ENCODE results near the gene NUDT22.

The NUDT22 gene

GRCh38 chr11:64247729-64248531 is 21.9 kb downstream of the NUDT22 start:
- ATAC-seq = no peak
- no peak for TF ChIP-seq CSDC2 (CRISPR knock-in tag; IDR thresholded peaks at IDR 0.05)
- no peak for TF ChIP-seq PPARA (CRISPR knock-in tag; IDR thresholded peaks at IDR 0.05; ENCODE audit: borderline replicate concordance)
- TF ChIP-seq ZNF565 (CRISPR knock-in tag; conservative IDR thresholded peaks at IDR 0.05; ENCODE audit: low read depth) = no peak
- no peak for TF ChIP-seq ZFP30 (CRISPR knock-in tag; IDR thresholded peaks at IDR 0.05)
- no peak for TF ChIP-seq ZC3H10 (CRISPR knock-in tag; IDR thresholded peaks at IDR 0.05)
- TF ChIP-seq, protein P1, sequence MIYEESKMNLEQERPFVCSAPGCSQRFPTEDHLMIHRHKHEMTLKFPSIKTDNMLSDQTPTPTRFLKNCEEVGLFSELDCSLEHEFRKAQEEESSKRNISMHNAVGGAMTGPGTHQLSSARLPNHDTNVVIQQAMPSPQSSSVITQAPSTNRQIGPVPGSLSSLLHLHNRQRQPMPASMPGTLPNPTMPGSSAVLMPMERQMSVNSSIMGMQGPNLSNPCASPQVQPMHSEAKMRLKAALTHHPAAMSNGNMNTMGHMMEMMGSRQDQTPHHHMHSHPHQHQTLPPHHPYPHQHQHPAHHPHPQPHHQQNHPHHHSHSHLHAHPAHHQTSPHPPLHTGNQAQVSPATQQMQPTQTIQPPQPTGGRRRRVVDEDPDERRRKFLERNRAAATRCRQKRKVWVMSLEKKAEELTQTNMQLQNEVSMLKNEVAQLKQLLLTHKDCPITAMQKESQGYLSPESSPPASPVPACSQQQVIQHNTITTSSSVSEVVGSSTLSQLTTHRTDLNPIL (CRISPR knock-in tag; IDR thresholded peaks at IDR 0.05; ENCODE audit: low read depth) = no peak
- no peak for TF ChIP-seq ARNTL (CRISPR knock-in tag; IDR thresholded peaks at IDR 0.05; ENCODE audit: borderline replicate concordance, low read depth)
- no peak for TF ChIP-seq OSR1 (CRISPR knock-in tag; IDR thresholded peaks at IDR 0.05)
- TF ChIP-seq ZFP3 (CRISPR knock-in tag; IDR thresholded peaks at IDR 0.05) = no peak
- TF ChIP-seq CSRNP3 (CRISPR knock-in tag; IDR thresholded peaks at IDR 0.05) = no peak
- no peak for TF ChIP-seq ESRRG (CRISPR knock-in tag; IDR thresholded peaks at IDR 0.05)
- no peak for TF ChIP-seq RARB (CRISPR knock-in tag; IDR thresholded peaks at IDR 0.05)

GRCh38 chr11:64248578-64248977 is 22.5 kb downstream of the NUDT22 start:
- ATAC-seq = no peak
- TF ChIP-seq ARNTL (CRISPR knock-in tag; IDR thresholded peaks at IDR 0.05; ENCODE audit: borderline replicate concordance, low read depth) (no peak), GLIS3 (CRISPR knock-in tag; IDR thresholded peaks at IDR 0.05) (no peak), ISL1 (CRISPR knock-in tag; IDR thresholded peaks at IDR 0.05) (no peak), ZFP3 (CRISPR knock-in tag; IDR thresholded peaks at IDR 0.05) (no peak), OSR1 (CRISPR knock-in tag; IDR thresholded peaks at IDR 0.05) (no peak)

GRCh38 chr11:64249038-64249437 is 23.0 kb downstream of the NUDT22 start:
- ATAC-seq = no peak

More at GRCh38 chr11:64249038-64249437, 23.0 kb downstream of the NUDT22 start:
- TF ChIP-seq CSRNP3 (CRISPR knock-in tag; IDR thresholded peaks at IDR 0.05) (no peak), TCF4 (CRISPR knock-in tag; IDR thresholded peaks at IDR 0.05; ENCODE audit: borderline replicate concordance) (no peak), ZFP30 (CRISPR knock-in tag; IDR thresholded peaks at IDR 0.05) (no peak), TOX (CRISPR knock-in tag; IDR thresholded peaks at IDR 0.05; ENCODE audit: borderline replicate concordance) (no peak), ZNF565 (CRISPR knock-in tag; conservative IDR thresholded peaks at IDR 0.05; ENCODE audit: low read depth) (no peak), ESRRG (CRISPR knock-in tag; IDR thresholded peaks at IDR 0.05) (no peak), PPARA (CRISPR knock-in tag; IDR thresholded peaks at IDR 0.05; ENCODE audit: borderline replicate concordance) (no peak), SNAI2 (CRISPR knock-in tag; IDR thresholded peaks at IDR 0.05) (no peak), ZNF70 (CRISPR knock-in tag; IDR thresholded peaks at IDR 0.05) (no peak), ARNTL (CRISPR knock-in tag; IDR thresholded peaks at IDR 0.05; ENCODE audit: borderline replicate concordance, low read depth) (no peak), ZC3H10 (CRISPR knock-in tag; IDR thresholded peaks at IDR 0.05) (no peak), ISL1 (CRISPR knock-in tag; IDR thresholded peaks at IDR 0.05) (no peak), GLIS3 (CRISPR knock-in tag; IDR thresholded peaks at IDR 0.05) (no peak), RARB (CRISPR knock-in tag; IDR thresholded peaks at IDR 0.05) (no peak)
- TF ChIP-seq, protein P2, sequence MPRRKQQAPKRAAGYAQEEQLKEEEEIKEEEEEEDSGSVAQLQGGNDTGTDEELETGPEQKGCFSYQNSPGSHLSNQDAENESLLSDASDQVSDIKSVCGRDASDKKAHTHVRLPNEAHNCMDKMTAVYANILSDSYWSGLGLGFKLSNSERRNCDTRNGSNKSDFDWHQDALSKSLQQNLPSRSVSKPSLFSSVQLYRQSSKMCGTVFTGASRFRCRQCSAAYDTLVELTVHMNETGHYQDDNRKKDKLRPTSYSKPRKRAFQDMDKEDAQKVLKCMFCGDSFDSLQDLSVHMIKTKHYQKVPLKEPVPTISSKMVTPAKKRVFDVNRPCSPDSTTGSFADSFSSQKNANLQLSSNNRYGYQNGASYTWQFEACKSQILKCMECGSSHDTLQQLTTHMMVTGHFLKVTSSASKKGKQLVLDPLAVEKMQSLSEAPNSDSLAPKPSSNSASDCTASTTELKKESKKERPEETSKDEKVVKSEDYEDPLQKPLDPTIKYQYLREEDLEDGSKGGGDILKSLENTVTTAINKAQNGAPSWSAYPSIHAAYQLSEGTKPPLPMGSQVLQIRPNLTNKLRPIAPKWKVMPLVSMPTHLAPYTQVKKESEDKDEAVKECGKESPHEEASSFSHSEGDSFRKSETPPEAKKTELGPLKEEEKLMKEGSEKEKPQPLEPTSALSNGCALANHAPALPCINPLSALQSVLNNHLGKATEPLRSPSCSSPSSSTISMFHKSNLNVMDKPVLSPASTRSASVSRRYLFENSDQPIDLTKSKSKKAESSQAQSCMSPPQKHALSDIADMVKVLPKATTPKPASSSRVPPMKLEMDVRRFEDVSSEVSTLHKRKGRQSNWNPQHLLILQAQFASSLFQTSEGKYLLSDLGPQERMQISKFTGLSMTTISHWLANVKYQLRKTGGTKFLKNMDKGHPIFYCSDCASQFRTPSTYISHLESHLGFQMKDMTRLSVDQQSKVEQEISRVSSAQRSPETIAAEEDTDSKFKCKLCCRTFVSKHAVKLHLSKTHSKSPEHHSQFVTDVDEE (CRISPR knock-in tag; IDR thresholded peaks at IDR 0.05) = no peak
- TF ChIP-seq, protein P1 (CRISPR knock-in tag; IDR thresholded peaks at IDR 0.05; ENCODE audit: low read depth) = no peak
- TF ChIP-seq, protein P3, sequence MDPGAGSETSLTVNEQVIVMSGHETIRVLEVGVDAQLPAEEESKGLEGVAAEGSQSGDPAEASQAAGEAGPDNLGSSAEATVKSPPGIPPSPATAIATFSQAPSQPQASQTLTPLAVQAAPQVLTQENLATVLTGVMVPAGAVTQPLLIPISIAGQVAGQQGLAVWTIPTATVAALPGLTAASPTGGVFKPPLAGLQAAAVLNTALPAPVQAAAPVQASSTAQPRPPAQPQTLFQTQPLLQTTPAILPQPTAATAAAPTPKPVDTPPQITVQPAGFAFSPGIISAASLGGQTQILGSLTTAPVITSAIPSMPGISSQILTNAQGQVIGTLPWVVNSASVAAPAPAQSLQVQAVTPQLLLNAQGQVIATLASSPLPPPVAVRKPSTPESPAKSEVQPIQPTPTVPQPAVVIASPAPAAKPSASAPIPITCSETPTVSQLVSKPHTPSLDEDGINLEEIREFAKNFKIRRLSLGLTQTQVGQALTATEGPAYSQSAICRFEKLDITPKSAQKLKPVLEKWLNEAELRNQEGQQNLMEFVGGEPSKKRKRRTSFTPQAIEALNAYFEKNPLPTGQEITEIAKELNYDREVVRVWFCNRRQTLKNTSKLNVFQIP (CRISPR knock-in tag; IDR thresholded peaks at IDR 0.05; ENCODE audit: borderline replicate concordance, low read depth) = no peak

Data from SK-N-SH treated with all-trans-retinoic acid at 6 μM for 48 hours (cell line).